GM18951 (cell line): Measurements from ENCODE around the gene PRPF31.
"Not testable (repeated sequence)": the region's sequence is repeated elsewhere in the genome, so short reads cannot be mapped to it uniquely, and the experiment has no call there.

Experiments
- POLR2A ChIP-seq: IDR thresholded peaks from 4 replicates; pipeline ENCODE4 v1.6.1; 2011; ENCODE audit warnings: mild to moderate bottlenecking; ENCODE audit not compliant: insufficient read length, insufficient read depth; ENCODE audit errors: extremely low read depth
- in situ Hi-C: fragments of 300-500 bp; cut with MboI; formaldehyde crosslinking; loops from one replicate; pipeline ENCODE4 v1.12.0; 2022; ENCODE audit warnings: low sequenced_read_pairs, mixed read lengths, inconsistent platforms; ENCODE audit not compliant: unreplicated experiment

The PRPF31 gene

GRCh38 chr19:54115109-54116063, at the start of gene PRPF31, which contains the start of gene TFPT:
Gene PRPF31, plus strand, starts transcription at chr19:54115754. Its CDS starts 2,525 bp downstream, at chr19:54118279.
Gene TFPT, minus strand, starts transcription at chr19:54115657. Its CDS starts 388 bp downstream, at chr19:54115269.
- in situ Hi-C loops = no loop called here
- peak; percentile 64 for TF ChIP-seq POLR2A

GRCh38 chr19:54069470-54069869, 46.1 kb upstream of the PRPF31 start:
- TF ChIP-seq POLR2A = no peak
- in situ Hi-C loops = no loop called here

- no peak for TF ChIP-seq POLR2A
- in situ Hi-C loops = no loop called here
These were observed 41.7 kb upstream of the PRPF31 start for GRCh38 chr19:54073829-54074228.

GRCh38 chr19:54074851-54075250, 40.7 kb upstream of the PRPF31 start:
- in situ Hi-C loops = no loop called here

GRCh38 chr19:54077334-54077733, 38.2 kb upstream of the PRPF31 start:
- no peak for TF ChIP-seq POLR2A
- in situ Hi-C loops = no loop called here

More at GRCh38 chr19:54074851-54075250, 40.7 kb upstream of the PRPF31 start:
- TF ChIP-seq POLR2A = no peak

GRCh38 chr19:54081032-54081431, 34.5 kb upstream of the PRPF31 start, which contains the start of gene TARM1:
Gene TARM1, minus strand, starts transcription at chr19:54081365. Its CDS starts 25 bp downstream, at chr19:54081340.
- TF ChIP-seq POLR2A = no peak

GRCh38 chr19:54084410-54084809, 31.1 kb upstream of the PRPF31 start:
- no peak for TF ChIP-seq POLR2A
- in situ Hi-C loops = no loop called here

More at GRCh38 chr19:54081032-54081431, 34.5 kb upstream of the PRPF31 start, which contains the start of gene TARM1:
- in situ Hi-C loops = no loop called here

GRCh38 chr19:54094426-54095000, 21.0 kb upstream of the PRPF31 start:
- in situ Hi-C loops = no loop called here
- no peak for TF ChIP-seq POLR2A

GRCh38 chr19:54095136-54095858, 20.3 kb upstream of the PRPF31 start:
- TF ChIP-seq POLR2A = no peak
- in situ Hi-C loops = no loop called here

GRCh38 chr19:54095859-54096616, 19.5 kb upstream of the PRPF31 start:
- in situ Hi-C loops = not testable (repeated sequence)

- TF ChIP-seq POLR2A = no peak
These were observed 18.9 kb upstream of the PRPF31 start for GRCh38 chr19:54096617-54097106.

GRCh38 chr19:54099190-54099902, 16.2 kb upstream of the PRPF31 start:
- no peak for TF ChIP-seq POLR2A
- in situ Hi-C loops = no loop called here

More at GRCh38 chr19:54096617-54097106, 18.9 kb upstream of the PRPF31 start:
- in situ Hi-C loops = no loop called here

GRCh38 chr19:54099903-54100255, 15.7 kb upstream of the PRPF31 start:
- in situ Hi-C loops = not testable (repeated sequence)
